Upper lobe of left lung (tissue), 6 donors: ENCODE measurements around the gene VDAC1. TPM values are rescaled to one million over a fixed set of nuclear protein-coding genes. Genes with fewer than 3 reads are reported as not detected.

Experiments used
- ATAC-seq, 2 donors: fragments of 200-7000 bp; cut with Tn5 transposase; one replicate each; pipeline ENCODE4 v1.9.1; 2022; ENCODE audit warnings: mild to moderate bottlenecking in 2 of 2, moderate library complexity in 2 of 2; ENCODE audit not compliant: low FRiP score in 2 of 2
- DNase-seq, 2 donors: peaks; one replicate each; pipeline ENCODE4 v3.0.0-alpha.2; 2019 to 2020
- H3K27ac ChIP-seq, 4 donors: fragments of 200-600 bp; sonication (generic); one replicate each; pipeline ENCODE4 v1.5.1; 2016 to 2019
- H3K27me3 ChIP-seq, 4 donors: fragments of 200-600 bp; sonication (generic); one replicate each; pipeline ENCODE4 v1.5.1; 2017 to 2019
- H3K36me3 ChIP-seq, 4 donors: fragments of 200-600 bp; sonication (generic); one replicate each; pipeline ENCODE4 v1.5.1; 2016 to 2019
- H3K4me1 ChIP-seq, 4 donors: fragments of 200-600 bp; sonication (generic); one replicate each; pipeline ENCODE4 v1.5.1; 2018 to 2019
- H3K4me3 ChIP-seq, 4 donors: fragments of 200-600 bp; sonication (generic); one replicate each; pipeline ENCODE4 v1.5.1; 2017 to 2019; ENCODE audit warnings: mild to moderate bottlenecking in 2 of 4, moderate library complexity in 1 of 4
- H3K9me3 ChIP-seq, 4 donors: fragments of 200-600 bp; sonication (generic); one replicate each; pipeline ENCODE4 v1.5.1; 2018 to 2019
- CTCF ChIP-seq, 6 experiments: fragments of 450-650 bp in 4 of 6; fragments of 200-600 bp in 2 of 6; sonication (generic) in 2 of 6; IDR thresholded peaks; one replicate each; pipeline ENCODE4 v1.5.1; 2016 to 2019; ENCODE audit warnings: antibody characterized with exemption in 6 of 6
- EP300 ChIP-seq, 4 donors: sonication (generic); formaldehyde crosslinking; IDR thresholded peaks; one replicate each; pipeline ENCODE4 v1.5.1; 2017; ENCODE audit warnings: antibody characterized with exemption in 4 of 4, control low read depth in 2 of 4
- POLR2A ChIP-seq, 4 donors: fragments of 450-650 bp; IDR thresholded peaks; one replicate each; pipeline ENCODE4 v1.5.1; 2016 to 2017; ENCODE audit warnings: antibody characterized with exemption in 4 of 4, mild to moderate bottlenecking in 2 of 4
- POLR2AphosphoS5 ChIP-seq, 2 donors: sonication (generic); formaldehyde crosslinking; IDR thresholded peaks; one replicate each; pipeline ENCODE4 v1.5.1; 2017; ENCODE audit warnings: antibody characterized with exemption in 2 of 2
- WGBS, 2 donors: methylation state at CpG; one replicate each; pipeline ENCODE4 v1.1.5; 2017 to 2018; 5-methylcytosine and 5-hydroxymethylcytosine counted together
- total RNA-seq, 6 donors: library from RNA; depleted of rRNA in 4 of 6; stranded (reverse); fragments of >200 nt in 4 of 6; gene quantifications; one replicate each; pipeline versions ENCODE4 v1.1.0 to v1.2.1, GENCODE V29; 2016 to 2021
- donor health status: DM: no; HTN: no; CAD: no; lungs with moderate emphysema.
- donor health status: DM: no; HTN: yes; CAD: no; lungs with severe emphysema.

VDAC1 gene
- total RNA-seq, 6 donors from 2014 or later, result 66.0 to 121 (median 98.5) TPM

GRCh38 chr5:133952729-133953567 lies 51.8 kb downstream of the VDAC1 start:
- H3K4me1 ChIP-seq, result peaks cover 0 to 13% (median 2%) of the 10 kb centered on the region in 4 donors
- DNase-seq, result peak in 1 of 2 donors; percentile 26
- peak; percentile 76 to 96 for ATAC-seq
- no peaks in the 10 kb centered on the region for H3K9me3 ChIP-seq
- TF ChIP-seq POLR2A (IDR thresholded peaks at IDR 0.05), result no peak
- TF ChIP-seq EP300 (IDR thresholded peaks at IDR 0.05), result no peak
- TF ChIP-seq CTCF (IDR thresholded peaks at IDR 0.05), result no peak
- TF ChIP-seq POLR2AphosphoS5 (IDR thresholded peaks at IDR 0.05), result peak in 1 of 2 donors; percentile 30
- no peak overlapping the region for H3K4me3 ChIP-seq
- H3K36me3 ChIP-seq, result peaks cover 0 to 36% (median 10%) of the 10 kb centered on the region in 4 donors
- 80 to 81% methylated on average over 10 of the region's 10 CpGs for WGBS, 2 donors
- peak overlapping the region; percentile 17 to 66 (median 50) for H3K27ac ChIP-seq
- no peaks in the 10 kb centered on the region for H3K27me3 ChIP-seq

GRCh38 chr5:133950821-133951612 lies 53.8 kb downstream of the VDAC1 start:
- Histone ChIP-seq H3K27me3 (no peaks in the 10 kb centered on the region), H3K4me1 (peaks cover 0 to 13% (median 2%) of the 10 kb centered on the region in 4 donors), H3K36me3 (peaks cover 0 to 17% (median 4%) of the 10 kb centered on the region in 4 donors), H3K27ac (peak overlapping the region in 2 of 4 donors; percentile 21 to 54), H3K4me3 (no peak overlapping the region), H3K9me3 (no peaks in the 10 kb centered on the region)
- DNase-seq (no peak), ATAC-seq (no peak)
- no peak for TF ChIP-seq CTCF (IDR thresholded peaks at IDR 0.05)
- TF ChIP-seq POLR2AphosphoS5 (IDR thresholded peaks at IDR 0.05), result no peak
- TF ChIP-seq EP300 (IDR thresholded peaks at IDR 0.05), result no peak
- no peak for TF ChIP-seq POLR2A (IDR thresholded peaks at IDR 0.05)
- WGBS, 2 donors, result 84 to 85% methylated on average over 7 of the region's 7 CpGs

- peaks cover 0 to 13% (median 2%) of the 10 kb centered on the region in 4 donors for H3K4me1 ChIP-seq
- no peak for ATAC-seq
- no peaks in the 10 kb centered on the region for H3K9me3 ChIP-seq
Measured at GRCh38 chr5:133948721-133949120, 56.1 kb downstream of the VDAC1 start.

GRCh38 chr5:133947431-133947841 lies 57.3 kb downstream of the VDAC1 start:
- H3K9me3 ChIP-seq, result no peaks in the 10 kb centered on the region
- TF ChIP-seq POLR2A (IDR thresholded peaks at IDR 0.05) (no peak), POLR2AphosphoS5 (IDR thresholded peaks at IDR 0.05) (no peak), EP300 (IDR thresholded peaks at IDR 0.05) (no peak), CTCF (IDR thresholded peaks at IDR 0.05) (no peak)
- ATAC-seq (no peak), DNase-seq (no peak)
- no peaks in the 10 kb centered on the region for H3K27me3 ChIP-seq
- no peak overlapping the region for H3K4me3 ChIP-seq
- WGBS, 2 donors, result 71 to 76% methylated on average over 5 of the region's 5 CpGs
- H3K4me1 ChIP-seq, result peaks cover 3 to 10% (median 6%) of the 10 kb centered on the region in 4 donors
- H3K27ac ChIP-seq, result no peak overlapping the region
- H3K36me3 ChIP-seq, result no peaks in the 10 kb centered on the region

More at GRCh38 chr5:133948721-133949120, 56.1 kb downstream of the VDAC1 start:
- no peak overlapping the region for H3K27ac ChIP-seq
- H3K27me3 ChIP-seq, result no peaks in the 10 kb centered on the region
- DNase-seq, result no peak
- H3K4me3 ChIP-seq, result no peak overlapping the region
- no peaks in the 10 kb centered on the region for H3K36me3 ChIP-seq
- TF ChIP-seq POLR2A (IDR thresholded peaks at IDR 0.05), result no peak

GRCh38 chr5:133945568-133945967 lies 59.2 kb downstream of the VDAC1 start:
- Histone ChIP-seq H3K4me3 (no peak overlapping the region), H3K27me3 (no peaks in the 10 kb centered on the region), H3K4me1 (peaks cover 0 to 9% (median 3%) of the 10 kb centered on the region in 4 donors), H3K9me3 (no peaks in the 10 kb centered on the region), H3K27ac (no peak overlapping the region), H3K36me3 (no peaks in the 10 kb centered on the region)
- DNase-seq (no peak), ATAC-seq (no peak)
- 86 to 87% methylated on average over 3 of the region's 3 CpGs for WGBS, 2 donors
- TF ChIP-seq EP300 (IDR thresholded peaks at IDR 0.05) (no peak), POLR2A (IDR thresholded peaks at IDR 0.05) (no peak), CTCF (IDR thresholded peaks at IDR 0.05) (no peak), POLR2AphosphoS5 (IDR thresholded peaks at IDR 0.05) (no peak)
